ENCODE measurements around the gene DNAJB14. TPM values are rescaled to one million over a fixed set of nuclear protein-coding genes. Genes with fewer than 3 reads are reported as not detected.
A peak's percentile ranks its signal among the peaks of the same experiment; 100 is the strongest.
"Not testable (repeated sequence)": the region's sequence is repeated elsewhere in the genome, so short reads cannot be mapped to it uniquely, and the experiment has no call there.

Gene DNAJB14
- total RNA-seq, 5 donors from 2014 or later (not counting 1 experiment from before 2014, with no cell fraction given): 48.9 to 66.5 (median 61.7) TPM

DNA sequence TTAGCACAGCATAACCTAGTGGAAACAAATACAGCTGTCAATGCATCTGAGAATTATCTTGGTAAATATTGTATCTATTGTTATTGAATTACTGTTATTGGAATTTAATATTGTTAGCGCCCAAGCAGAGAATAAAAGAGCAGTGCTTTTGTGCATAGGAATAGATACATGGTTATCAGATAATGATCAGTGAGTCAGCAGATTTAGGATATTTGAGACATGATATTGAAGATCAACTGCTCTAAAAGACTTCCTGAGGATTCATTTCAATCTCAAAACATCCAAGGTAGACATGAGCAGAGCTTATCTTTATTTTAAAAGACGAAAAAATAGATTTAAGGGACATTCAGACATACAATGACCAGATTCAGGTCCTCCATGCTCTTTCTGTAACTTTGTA, 14.2 kb upstream of the DNAJB14 start:
- H3K27ac Mint-ChIP-seq: no peak overlapping the region
- no CpG with 5 or more reads among the region's 2 CpGs for WGBS (ENCODE audit: insufficient coverage)
- Histone ChIP-seq H3K36me3 (ENCODE audit: control insufficient read depth in 2 of 2, extremely low read depth in 1 of 2, insufficient read depth in 1 of 2, low read length in 1 of 2) (no peaks in the 10 kb centered on the region), H3K4me1 (ENCODE audit: control insufficient read depth in 1 of 2, extremely low read depth in 1 of 2, insufficient read depth in 2 of 2, low read length in 2 of 2) (peaks cover 2 to 6% of the 10 kb centered on the region in 2 experiments), H3K4me3 (ENCODE audit: control insufficient read depth in 1 of 2, extremely low read depth in 1 of 2, low read length in 1 of 2) (no peak overlapping the region), H3K9me3 (no peaks in the 10 kb centered on the region), H3K27me3 (replicated peaks in 1 of 2; ENCODE audit: control insufficient read depth in 2 of 2, extremely low read depth in 1 of 2, insufficient read depth in 2 of 2, low read length in 1 of 2) (no peaks in the 10 kb centered on the region), H3K27ac (ENCODE audit: low read length) (no peak overlapping the region)
- ChIA-PET CTCF (no interaction called here), POLR2A (interaction anchor here in 1 of 2 donors (0.5 kb wide), 1 partner anchor 9 kb away, joined by 3 read pairs; no protein-coding TSS in a partner anchor)
- peaks cover 9% of the 10 kb centered on the region for H3K36me3 Mint-ChIP-seq
- ATAC-seq (replicated peaks in 1 of 4): no peak
- peaks cover 13 to 16% (median 14%) of the 10 kb centered on the region in 3 donors for H3K4me1 Mint-ChIP-seq
- peaks cover 0 to 14% (median 7%) of the 10 kb centered on the region in 3 donors for H3K9me3 Mint-ChIP-seq
- no peaks in the 10 kb centered on the region for H3K27me3 Mint-ChIP-seq
- H3K4me3 Mint-ChIP-seq: no peak overlapping the region
- DNase-seq: no peak

- POLR2A ChIA-PET; H3K27me3 ChIP-seq (replicated peaks in 1 of 2; ENCODE audit: control insufficient read depth in 2 of 2, extremely low read depth in 1 of 2, insufficient read depth in 2 of 2, low read length in 1 of 2); H3K27me3 Mint-ChIP-seq; H3K27ac Mint-ChIP-seq; H3K4me1 Mint-ChIP-seq; H3K4me3 ChIP-seq (ENCODE audit: control insufficient read depth in 1 of 2, extremely low read depth in 1 of 2, low read length in 1 of 2); H3K9me3 ChIP-seq; H3K4me1 ChIP-seq (ENCODE audit: control insufficient read depth in 1 of 2, extremely low read depth in 1 of 2, insufficient read depth in 2 of 2, low read length in 2 of 2); H3K4me3 Mint-ChIP-seq; H3K36me3 ChIP-seq (ENCODE audit: control insufficient read depth in 2 of 2, extremely low read depth in 1 of 2, insufficient read depth in 1 of 2, low read length in 1 of 2); H3K36me3 Mint-ChIP-seq; CTCF ChIA-PET; DNase-seq; ATAC-seq (replicated peaks in 1 of 4); H3K27ac ChIP-seq (ENCODE audit: low read length): not testable (repeated sequence)
- no CpG with 5 or more reads among the region's 3 CpGs for WGBS (ENCODE audit: insufficient coverage)
- peaks cover 0 to 14% (median 7%) of the 10 kb centered on the region in 3 donors for H3K9me3 Mint-ChIP-seq
Measured at GRCh38 chr4:99958207-99958606, 11.8 kb upstream of the DNAJB14 start.

DNA sequence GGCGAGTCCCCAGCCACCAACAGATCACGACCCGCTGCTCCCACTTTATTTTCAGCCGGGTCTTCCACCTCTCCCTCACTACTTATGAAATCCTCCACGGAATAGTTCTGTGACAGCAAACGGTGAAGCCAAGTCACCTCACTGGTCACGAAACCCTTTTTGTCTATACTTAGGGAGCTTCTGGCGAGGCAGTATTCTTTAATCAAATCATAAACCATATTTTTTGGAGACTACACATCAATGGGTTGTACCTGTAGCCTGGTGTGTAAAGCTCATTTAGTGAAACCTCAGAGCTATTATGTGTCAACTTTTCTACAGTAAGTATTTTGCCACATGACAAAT, 4.5 kb upstream of the DNAJB14 start:
- Histone ChIP-seq H3K4me1 (ENCODE audit: control insufficient read depth in 1 of 2, extremely low read depth in 1 of 2, insufficient read depth in 2 of 2, low read length in 2 of 2) (peaks cover 21 to 23% of the 10 kb centered on the region in 2 experiments), H3K9me3 (no peaks in the 10 kb centered on the region), H3K4me3 (ENCODE audit: control insufficient read depth in 1 of 2, extremely low read depth in 1 of 2, low read length in 1 of 2) (peak overlapping the region; percentile 73 to 92), H3K27ac (ENCODE audit: low read length) (peak overlapping the region; percentile 73), H3K27me3 (replicated peaks in 1 of 2; ENCODE audit: control insufficient read depth in 2 of 2, extremely low read depth in 1 of 2, insufficient read depth in 2 of 2, low read length in 1 of 2) (no peaks in the 10 kb centered on the region), H3K36me3 (ENCODE audit: control insufficient read depth in 2 of 2, extremely low read depth in 1 of 2, insufficient read depth in 1 of 2, low read length in 1 of 2) (peaks cover 0 to 11% of the 10 kb centered on the region in 2 donors)
- H3K27ac Mint-ChIP-seq: no peak overlapping the region
- no peak for DNase-seq
- H3K27me3 Mint-ChIP-seq: no peaks in the 10 kb centered on the region
- ATAC-seq (replicated peaks in 1 of 4): no peak
- H3K36me3 Mint-ChIP-seq: peaks cover 5% of the 10 kb centered on the region
- POLR2A ChIA-PET: interaction anchor here (0.5 to 2.0 kb wide), 7 partner anchors 30 to 1005 kb away, joined by 3 to 11 read pairs (median 6); partner anchors contain the start of gene LAMTOR3 (in 1 of the 2)
- peaks cover 6 to 22% (median 15%) of the 10 kb centered on the region in 3 donors for H3K4me1 Mint-ChIP-seq
- H3K4me3 Mint-ChIP-seq: no peak overlapping the region
- CTCF ChIA-PET: interaction anchor here in 1 of 2 donors (0.6 to 2.6 kb wide), 15 partner anchors 11 to 1808 kb away, joined by 3 to 10 read pairs (median 4); partner anchors contain the start of genes DAPP1, LAMTOR3, STPG2 and TRMT10A
- 0% methylated on average over 5 of the region's 8 CpGs for WGBS (ENCODE audit: insufficient coverage)
- no peaks in the 10 kb centered on the region for H3K9me3 Mint-ChIP-seq

GRCh38 chr4:99949999-99950912, 3.8 kb upstream of the DNAJB14 start, which contains the start of gene H2AZ1:
Gene H2AZ1, minus strand, starts transcription at chr4:99950275. Its CDS starts 105 bp downstream, at chr4:99950170.
- no peaks in the 10 kb centered on the region for H3K27me3 Mint-ChIP-seq
- CTCF ChIA-PET: interaction anchor here (0.5 to 2.6 kb wide), 15 partner anchors 10 to 1807 kb away, joined by 3 to 10 read pairs (median 5); partner anchors contain the start of genes DAPP1 (in 1 of the 2), LAMTOR3 (in 1 of the 2) and STPG2 (in 1 of the 2)
- peak within 1 kb of the TSS; percentile 73 to 99 for H3K4me3 ChIP-seq (ENCODE audit: control insufficient read depth in 1 of 2, extremely low read depth in 1 of 2, low read length in 1 of 2)

DNA sequence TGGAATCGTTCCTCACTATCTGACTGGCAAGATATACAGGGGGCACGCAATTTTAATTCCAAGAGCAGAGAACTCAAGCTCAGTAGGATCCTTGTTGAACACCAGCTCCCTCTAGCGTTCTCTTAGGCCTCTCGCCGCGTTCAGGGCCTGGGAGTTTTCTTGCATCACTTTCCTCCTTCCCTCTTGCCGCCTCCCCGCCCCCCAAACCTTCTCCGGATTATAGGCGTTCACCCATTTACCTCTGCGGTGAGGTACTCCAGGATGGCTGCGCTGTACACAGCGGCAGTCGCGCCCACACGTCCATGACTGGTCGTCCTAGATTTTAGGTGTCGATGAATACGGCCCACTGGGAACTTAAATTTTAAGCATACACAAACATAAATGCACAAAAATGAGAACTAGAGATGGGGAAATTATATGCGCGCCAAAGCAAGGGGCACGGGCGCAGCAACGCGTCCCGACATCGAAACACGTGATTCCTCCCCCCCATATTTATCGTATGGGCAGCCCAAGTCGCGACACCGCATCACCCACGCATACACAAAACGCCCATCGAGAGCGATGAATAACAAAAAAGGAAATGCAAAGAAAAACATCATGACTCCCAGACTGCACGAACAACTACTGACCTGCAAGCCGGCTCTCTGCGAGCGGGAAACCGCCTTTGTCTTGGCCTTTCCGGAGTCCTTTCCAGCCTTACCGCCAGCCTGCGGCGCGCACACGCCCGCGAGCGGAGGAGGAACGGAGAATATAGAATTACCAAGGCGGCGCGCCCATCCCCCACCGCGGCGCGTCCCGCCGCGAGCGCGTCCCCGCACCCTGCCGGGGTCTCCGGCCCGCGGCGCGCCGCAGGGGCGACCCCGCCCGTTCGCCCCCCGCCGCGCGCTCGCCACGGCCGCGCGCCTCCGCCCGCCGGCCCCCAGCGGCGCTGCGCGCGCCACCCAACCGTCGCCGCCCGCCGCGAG, 2.9 kb upstream of the DNAJB14 start:
- no peaks in the 10 kb centered on the region for H3K27me3 Mint-ChIP-seq
- Histone ChIP-seq H3K27ac (ENCODE audit: low read length) (peak overlapping the region; percentile 95), H3K9me3 (no peaks in the 10 kb centered on the region), H3K4me1 (ENCODE audit: control insufficient read depth in 1 of 2, extremely low read depth in 1 of 2, insufficient read depth in 2 of 2, low read length in 2 of 2) (peaks cover 28 to 32% of the 10 kb centered on the region in 2 experiments), H3K4me3 (ENCODE audit: control insufficient read depth in 1 of 2, extremely low read depth in 1 of 2, low read length in 1 of 2) (peak overlapping the region; percentile 73 to 99), H3K36me3 (ENCODE audit: control insufficient read depth in 2 of 2, extremely low read depth in 1 of 2, insufficient read depth in 1 of 2, low read length in 1 of 2) (peaks cover 0 to 11% of the 10 kb centered on the region in 2 donors), H3K27me3 (replicated peaks in 1 of 2; ENCODE audit: control insufficient read depth in 2 of 2, extremely low read depth in 1 of 2, insufficient read depth in 2 of 2, low read length in 1 of 2) (no peaks in the 10 kb centered on the region)
- H3K4me3 Mint-ChIP-seq: no peak overlapping the region
- ATAC-seq (replicated peaks in 1 of 4) (peak; percentile 23 to 33 (median 28)), DNase-seq (peak; percentile 66 to 95 (median 81))
- CTCF ChIA-PET: interaction anchor here (0.5 to 3.9 kb wide), 32 partner anchors 9 to 1288 kb away, joined by 3 to 33 read pairs (median 6); partner anchors contain the start of genes ADH5 (in 1 of the 2), DAPP1 (in 1 of the 2), LAMTOR3 (in 1 of the 2) and METAP1 (in 1 of the 2)
- H3K4me1 Mint-ChIP-seq: peaks cover 20 to 37% (median 30%) of the 10 kb centered on the region in 3 donors
- POLR2A ChIA-PET: interaction anchor here (0.5 to 3.9 kb wide), 12 partner anchors 8 to 1275 kb away, joined by 3 to 27 read pairs (median 4); partner anchors contain the start of genes LAMTOR3 (in 2 of the 2) and DAPP1 (in 1 of the 2)
- peaks cover 5% of the 10 kb centered on the region for H3K36me3 Mint-ChIP-seq
- H3K27ac Mint-ChIP-seq: no peak overlapping the region
- H3K9me3 Mint-ChIP-seq: no peaks in the 10 kb centered on the region
- under 1% methylated on average over 83 of the region's 98 CpGs for WGBS (ENCODE audit: insufficient coverage)

More at GRCh38 chr4:99949999-99950912, 3.8 kb upstream of the DNAJB14 start, which contains the start of gene H2AZ1:
- H3K27me3 ChIP-seq (replicated peaks in 1 of 2; ENCODE audit: control insufficient read depth in 2 of 2, extremely low read depth in 1 of 2, insufficient read depth in 2 of 2, low read length in 1 of 2): no peaks in the 10 kb centered on the region
- ATAC-seq (replicated peaks in 1 of 4) (peak; percentile 70 to 76 (median 73)), DNase-seq (peak; percentile 90 to 98 (median 95))
- H3K9me3 ChIP-seq: no peaks in the 10 kb centered on the region
- peaks cover 0 to 11% of the 10 kb centered on the region in 2 donors for H3K36me3 ChIP-seq (ENCODE audit: control insufficient read depth in 2 of 2, extremely low read depth in 1 of 2, insufficient read depth in 1 of 2, low read length in 1 of 2)
- peaks cover 25 to 26% of the 10 kb centered on the region in 2 experiments for H3K4me1 ChIP-seq (ENCODE audit: control insufficient read depth in 1 of 2, extremely low read depth in 1 of 2, insufficient read depth in 2 of 2, low read length in 2 of 2)
- H3K27ac ChIP-seq (ENCODE audit: low read length): peak within 1 kb of the TSS; percentile 95
- POLR2A ChIA-PET: interaction anchor here (0.6 to 2.0 kb wide), 9 partner anchors 9 to 1473 kb away, joined by 3 to 10 read pairs (median 5); partner anchors contain the start of gene LAMTOR3 (in 1 of the 2)
- no peaks in the 10 kb centered on the region for H3K9me3 Mint-ChIP-seq
- H3K4me3 Mint-ChIP-seq: no peak within 1 kb of the TSS
- WGBS (ENCODE audit: insufficient coverage): 0% methylated on average over 62 of the region's 76 CpGs
- H3K4me1 Mint-ChIP-seq: peaks cover 12 to 28% (median 21%) of the 10 kb centered on the region in 3 donors
- no peak within 1 kb of the TSS for H3K27ac Mint-ChIP-seq
- peaks cover 5% of the 10 kb centered on the region for H3K36me3 Mint-ChIP-seq

All from T-cell (primary cell).